COLO668 (cell line): Measurements from ENCODE around the gene UPF1.
"Not testable (repeated sequence)": the region's sequence is repeated elsewhere in the genome, so short reads cannot be mapped to it uniquely, and the experiment has no call there.

ENCODE experiments used
- DNase-seq: peaks from one replicate; lab custom pipeline; 2025; ENCODE audit not compliant: unreplicated experiment; lab: John Stamatoyannopoulos, UW

UPF1 gene

DNA sequence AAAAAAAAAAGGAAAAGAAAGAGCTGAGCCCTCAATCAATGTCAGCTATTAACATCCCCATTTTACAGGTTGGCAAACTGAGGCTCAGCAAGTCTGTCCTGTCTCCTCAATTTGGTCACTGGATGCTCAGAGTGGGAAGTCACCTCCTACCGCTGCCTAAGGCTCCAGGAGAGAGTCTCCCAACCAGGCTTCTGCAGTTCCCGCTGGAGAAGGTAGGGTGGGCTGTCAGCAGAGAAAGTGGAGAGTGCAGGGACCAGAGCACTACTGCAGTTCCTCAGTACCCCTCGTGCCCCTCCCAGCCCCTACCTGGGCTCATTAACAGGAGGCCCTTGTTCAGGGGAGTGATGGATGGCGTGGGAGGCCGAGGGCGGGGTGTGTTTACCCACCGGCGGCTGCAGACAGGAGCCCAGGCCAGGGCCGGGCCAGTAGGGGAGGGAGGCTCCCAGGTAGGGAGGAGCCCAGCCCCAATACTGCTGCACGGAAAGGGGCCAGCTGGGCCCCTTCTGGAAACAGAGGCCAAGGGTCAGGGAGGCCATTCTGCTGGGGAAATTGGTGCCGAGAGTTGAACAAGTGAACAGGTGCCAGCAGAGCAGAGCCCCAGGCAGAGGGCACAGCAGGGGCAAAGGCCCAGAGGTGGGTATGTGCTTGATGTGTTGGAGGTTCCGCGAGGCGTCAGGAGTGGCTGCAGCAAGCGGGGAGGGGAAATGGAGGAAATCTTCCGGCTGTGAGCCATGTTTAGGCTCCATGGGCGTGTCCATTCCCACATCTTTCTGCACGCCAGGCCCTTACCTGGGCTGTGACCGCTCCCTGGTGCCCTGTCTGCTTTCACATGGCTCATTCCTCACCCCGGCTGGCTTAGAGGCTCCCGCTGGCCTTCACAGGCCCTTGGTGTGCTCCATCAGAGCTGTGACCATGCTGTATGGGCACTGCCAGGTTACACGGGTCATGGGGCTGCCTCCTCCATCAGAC, 33.1 kb upstream of the UPF1 start:
- peak; percentile 66 for DNase-seq

DNA sequence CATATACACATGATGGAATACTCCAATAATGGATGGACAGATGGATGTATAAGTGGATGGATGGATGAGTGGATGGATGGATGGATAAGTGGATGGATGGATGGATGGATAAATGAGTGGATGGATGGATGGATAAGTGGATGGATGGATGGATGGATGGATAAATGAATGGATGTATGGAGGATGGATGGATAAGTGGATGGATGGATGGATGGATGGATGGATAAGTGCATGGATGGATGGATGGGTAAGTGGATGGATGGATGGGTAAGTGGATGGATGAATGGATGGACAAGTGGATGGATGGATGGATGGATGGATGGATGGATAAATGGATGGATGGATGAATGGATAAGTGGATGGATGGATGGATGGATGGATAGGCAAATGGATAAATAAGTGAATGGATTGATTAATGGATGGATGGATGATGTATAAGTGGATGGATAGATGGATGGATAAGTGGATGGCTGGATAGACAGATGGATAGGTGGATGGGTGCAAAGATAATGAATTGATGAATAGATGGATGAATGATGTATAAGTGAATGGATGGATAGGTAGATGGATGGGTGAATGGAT, 32.3 kb upstream of the UPF1 start:
- DNase-seq, result no peak

DNA sequence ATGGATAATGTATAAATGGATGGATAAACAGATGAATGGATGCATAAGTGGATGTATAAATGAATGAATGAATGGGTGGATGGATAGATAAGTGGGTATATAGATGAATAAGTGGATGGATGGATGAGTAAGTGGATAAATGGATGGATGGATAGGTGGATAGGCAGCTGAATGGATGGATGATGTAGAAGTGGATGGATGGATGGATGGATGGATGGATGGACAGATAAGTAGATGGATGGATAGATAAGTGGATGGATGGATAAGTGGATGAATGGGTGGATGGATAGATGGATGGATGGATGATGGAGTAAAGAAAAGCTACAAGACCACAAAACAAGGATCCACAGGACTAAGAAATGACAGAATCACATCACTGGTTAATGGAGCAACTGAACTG, 31.7 kb upstream of the UPF1 start:
- DNase-seq, result no peak

DNA sequence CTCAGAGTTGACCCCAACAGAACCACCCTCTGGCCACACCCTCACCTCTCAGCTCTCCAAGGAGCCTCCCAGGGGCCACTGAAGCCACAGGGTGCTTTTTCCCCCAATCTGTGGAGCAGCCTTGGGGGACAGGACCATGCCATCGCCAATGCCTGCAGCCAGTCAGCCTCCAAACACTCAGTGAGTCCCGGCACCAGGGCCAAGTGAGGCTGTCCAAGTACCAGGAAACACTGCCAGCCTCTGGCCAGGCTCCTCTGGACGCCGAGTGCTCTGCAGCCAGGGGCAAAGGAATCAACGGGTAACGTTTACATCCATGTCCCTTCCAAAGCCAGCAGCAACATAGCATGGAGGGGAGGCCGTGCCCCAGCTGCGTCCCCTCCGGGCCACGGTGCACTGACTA, 31.1 kb upstream of the UPF1 start:
- no peak for DNase-seq

DNA sequence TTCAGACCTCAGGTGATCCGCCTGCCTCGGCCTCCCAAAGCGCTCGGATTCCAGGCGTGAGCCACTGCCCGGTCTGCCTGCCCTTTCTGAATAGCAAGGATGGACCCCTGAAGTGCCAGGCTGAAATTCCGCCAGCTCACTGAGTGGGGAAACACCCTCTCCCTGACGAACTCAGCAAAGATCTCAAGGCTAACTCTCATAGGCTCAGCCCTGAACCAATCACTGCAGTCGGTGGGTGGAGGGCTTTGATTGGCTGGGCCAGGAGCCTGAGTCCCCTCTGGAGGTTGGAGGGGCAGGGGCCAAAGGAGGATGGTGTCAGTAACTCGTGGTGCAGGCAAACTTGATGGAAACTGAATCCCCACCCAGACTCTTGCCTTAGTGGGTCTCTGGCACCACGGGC, 29.4 kb upstream of the UPF1 start:
- DNase-seq, result no peak

DNA sequence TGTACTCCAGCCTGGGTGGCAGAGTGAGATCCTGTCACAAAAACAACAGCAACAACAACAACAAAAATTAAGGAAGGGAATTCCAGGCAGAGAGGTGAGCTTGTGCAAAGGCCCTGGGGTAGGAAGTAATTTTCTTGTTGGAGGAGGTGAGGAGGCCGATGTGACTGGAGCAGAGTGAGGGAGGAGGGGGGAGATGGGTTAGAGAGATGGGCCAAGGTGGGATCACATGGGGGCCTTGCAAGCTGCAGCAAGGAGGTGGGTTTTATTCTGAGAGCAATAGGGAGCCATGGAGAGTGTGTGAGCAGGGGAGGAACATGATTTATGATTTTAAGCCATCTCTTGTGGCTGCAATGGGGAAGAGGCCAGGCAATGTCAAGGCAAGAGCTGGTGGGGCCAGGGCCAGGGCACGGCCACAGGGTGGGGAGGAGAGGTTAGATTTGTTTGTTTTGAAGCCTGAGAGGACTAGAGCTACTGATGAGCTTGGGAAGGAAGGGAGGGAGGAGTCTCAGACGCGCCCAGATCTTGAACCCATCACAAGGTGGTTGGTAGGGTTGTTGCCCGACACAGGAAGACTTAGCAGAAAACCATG, 28.1 kb upstream of the UPF1 start:
- DNase-seq, result no peak

DNA sequence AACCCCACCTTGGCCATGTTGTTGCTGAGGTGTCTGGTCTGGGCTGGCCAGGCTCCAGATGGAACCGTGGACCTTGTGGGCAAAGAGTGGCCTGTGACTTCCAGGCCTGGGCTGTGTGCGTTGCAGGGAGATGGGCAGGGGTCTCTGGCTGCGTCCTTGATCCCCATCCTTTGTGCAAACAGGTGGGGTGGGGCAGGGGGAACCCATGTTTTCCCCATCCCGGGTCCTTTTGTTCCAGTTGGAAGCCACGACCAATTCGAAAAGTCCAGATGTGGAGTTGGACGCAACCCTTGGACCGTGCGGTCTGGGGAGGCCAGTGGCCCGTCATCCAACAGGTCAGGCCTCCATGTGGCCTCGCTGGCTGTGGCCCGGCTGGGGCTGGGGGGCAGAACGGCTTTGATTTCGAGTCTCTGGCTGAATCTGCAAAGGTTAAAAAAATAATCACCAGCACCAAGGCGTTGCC, 27.6 kb upstream of the UPF1 start:
- no peak for DNase-seq

DNA sequence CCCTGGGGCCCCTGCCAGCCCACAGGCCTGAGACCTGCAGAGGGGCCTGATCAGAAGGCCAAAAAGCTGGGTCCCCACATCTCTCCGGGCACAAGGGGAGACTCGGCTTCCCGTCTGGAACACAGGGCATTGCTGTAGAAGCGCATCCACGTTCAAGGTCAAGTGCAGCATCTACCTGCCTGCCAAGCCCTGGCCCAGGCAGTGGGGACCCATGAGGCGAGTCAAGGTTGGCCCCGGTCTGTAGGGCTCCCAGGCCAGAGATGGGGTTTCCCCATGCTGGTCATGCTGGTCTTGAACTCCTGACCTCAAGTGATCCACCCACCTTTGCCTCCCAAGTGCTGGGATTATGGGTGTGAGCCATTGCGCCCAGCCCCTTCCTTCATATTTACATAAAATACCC, 27.1 kb upstream of the UPF1 start:
- DNase-seq, result no peak

DNA sequence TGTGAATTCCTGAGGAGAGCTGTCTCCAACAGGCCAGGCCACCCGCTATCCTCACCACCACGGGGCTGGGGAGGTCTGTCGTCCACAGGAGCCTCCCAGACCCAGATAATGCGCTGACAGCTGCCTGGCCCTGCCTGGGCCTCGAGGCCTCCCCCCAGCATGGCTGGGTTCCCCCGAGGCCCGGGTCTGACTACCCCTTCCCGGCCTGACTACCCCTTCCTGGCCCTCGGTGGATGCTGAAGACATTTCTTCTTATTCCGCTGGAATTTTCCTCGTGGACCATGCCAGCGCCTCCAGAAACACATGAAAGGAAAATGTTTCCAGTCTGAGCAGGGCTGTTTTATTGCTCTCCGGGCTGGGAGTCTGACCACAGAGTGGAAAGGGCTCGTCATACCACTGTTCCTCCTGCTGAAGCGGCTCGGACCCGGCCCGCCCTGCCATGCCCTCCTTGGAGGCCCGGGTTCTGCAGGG, 23.9 kb upstream of the UPF1 start:
- DNase-seq, result no peak

DNA sequence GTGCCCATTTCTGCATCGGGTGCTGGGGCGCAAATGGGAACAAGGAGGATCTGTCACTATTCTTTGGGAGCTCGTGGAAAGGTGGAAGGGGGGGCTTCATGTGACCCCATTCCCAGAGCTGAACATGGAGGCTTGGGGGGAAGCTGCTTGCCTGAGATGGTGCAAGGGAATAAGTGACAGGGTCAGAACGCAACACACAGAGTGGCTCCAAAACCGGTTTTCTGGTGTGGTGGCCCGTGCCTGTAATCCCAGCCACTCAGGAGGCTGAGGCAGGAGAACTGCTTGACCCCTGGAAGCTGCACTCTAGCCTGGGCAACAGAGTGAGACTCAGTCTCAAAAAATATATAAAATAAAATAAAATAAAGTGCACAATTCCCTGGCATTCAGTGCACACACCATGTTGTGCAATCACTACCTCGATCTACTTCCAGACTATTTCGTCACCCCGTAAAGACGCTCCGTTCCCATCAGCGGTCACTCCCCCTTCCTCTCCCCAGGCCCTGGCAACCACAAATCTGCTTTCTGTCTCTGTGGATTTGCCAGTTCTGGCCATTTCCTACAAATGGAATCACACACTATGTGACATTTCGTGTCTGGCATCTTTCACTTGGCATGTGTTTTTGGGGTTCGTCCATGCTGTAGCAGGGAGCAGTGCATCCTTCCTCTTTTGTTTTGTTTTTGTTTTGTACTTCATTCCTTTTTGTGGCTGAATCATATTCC, 22.4 kb upstream of the UPF1 start:
- DNase-seq, result no peak

DNA sequence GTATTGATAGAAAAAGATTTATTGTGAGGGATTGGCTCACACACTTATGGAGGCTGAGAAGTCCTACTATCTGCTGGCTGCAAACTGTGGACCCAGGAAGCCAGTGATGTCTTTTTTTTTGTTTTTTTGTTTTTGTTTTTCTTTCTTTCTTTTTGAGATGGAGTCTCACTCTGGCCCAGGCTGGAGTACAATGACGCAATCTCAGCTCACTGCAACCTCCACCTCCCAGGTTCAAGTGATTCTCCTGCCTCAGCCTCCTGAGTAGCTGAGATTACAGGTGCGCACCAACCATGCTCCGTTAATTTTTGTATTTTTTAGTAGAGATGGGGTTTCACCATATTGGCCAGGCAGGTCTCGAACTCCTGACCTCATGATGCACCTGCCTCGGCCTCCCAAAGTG, 20.1 kb upstream of the UPF1 start:
- not testable (repeated sequence) for DNase-seq

DNA sequence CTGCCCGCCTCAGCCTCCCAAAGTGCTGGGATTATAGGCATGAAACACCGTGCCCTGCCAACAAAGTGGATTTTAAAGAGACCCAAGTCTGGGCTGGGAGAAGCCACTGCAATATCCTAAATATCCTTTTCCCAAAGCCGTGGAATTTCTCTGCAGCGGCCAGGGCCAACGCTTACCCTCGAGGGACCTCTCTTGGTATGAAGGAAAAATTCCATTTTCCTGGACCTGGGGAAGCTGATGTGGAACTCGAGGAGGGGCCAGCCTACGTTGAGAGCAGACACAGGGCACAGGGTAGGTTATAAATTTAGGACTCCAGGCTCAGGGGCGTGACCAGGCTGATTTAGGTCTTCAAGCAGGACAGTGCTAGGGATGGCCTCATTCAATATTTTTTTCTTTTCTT, 17.7 kb upstream of the UPF1 start:
- no peak for DNase-seq

DNA sequence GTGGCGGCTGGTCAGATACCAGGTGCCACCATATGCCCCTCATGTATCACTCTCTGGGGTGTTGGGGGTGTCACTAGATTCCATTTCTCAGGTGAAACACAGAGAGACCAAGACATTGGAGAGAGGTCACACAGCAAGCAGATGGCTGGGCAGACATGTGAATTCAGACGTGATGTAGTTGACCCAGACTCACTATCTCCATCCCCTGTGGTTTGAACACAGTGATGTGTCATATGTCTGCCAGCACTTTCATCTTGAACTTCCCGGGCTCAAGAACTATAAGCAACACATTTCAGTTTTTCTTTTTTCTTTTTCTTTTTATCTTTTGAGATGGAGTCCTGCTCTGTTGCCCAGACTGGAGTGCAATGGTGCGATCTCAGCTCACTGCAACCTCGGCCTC, 16.1 kb upstream of the UPF1 start:
- DNase-seq, result no peak

DNA sequence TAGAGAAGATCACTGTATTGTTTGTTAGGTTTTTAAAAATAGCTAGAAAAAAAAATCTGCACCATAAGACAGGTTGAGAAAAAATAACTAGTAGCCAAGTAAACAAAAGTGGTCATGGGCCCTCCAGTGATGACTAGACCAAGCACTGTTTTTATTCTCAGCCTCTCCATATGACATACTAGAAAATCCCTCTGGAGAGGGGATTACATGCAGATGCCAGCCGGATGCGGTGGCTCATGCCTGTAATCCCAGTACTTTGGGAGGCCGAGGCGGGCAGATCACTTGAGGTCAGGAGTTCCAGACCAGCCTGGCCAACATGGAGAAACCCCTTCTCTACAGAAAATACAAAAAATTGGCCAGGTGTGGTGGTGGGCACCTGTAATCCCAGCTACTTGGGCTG, 15.1 kb upstream of the UPF1 start:
- not testable (repeated sequence) for DNase-seq

DNA sequence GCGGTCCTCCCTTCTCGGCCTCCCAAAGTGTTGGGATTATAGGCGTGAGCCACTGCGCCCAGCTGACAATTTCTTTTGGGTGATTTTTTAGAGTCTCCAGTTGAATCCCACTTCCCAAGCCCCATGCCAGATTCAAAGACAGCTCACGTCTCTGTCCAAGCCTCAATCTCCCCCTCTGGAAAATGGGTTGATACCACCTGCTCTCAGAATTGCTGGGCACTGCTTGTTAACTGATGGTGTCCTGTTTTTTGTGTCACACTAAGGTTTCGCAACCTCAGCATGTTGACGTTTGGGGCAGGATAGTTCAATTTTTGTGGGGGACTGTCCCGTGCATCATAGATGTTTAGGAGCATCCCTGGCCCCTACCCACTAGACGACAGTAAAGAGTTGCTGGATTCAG, 14.2 kb upstream of the UPF1 start:
- no peak for DNase-seq

DNA sequence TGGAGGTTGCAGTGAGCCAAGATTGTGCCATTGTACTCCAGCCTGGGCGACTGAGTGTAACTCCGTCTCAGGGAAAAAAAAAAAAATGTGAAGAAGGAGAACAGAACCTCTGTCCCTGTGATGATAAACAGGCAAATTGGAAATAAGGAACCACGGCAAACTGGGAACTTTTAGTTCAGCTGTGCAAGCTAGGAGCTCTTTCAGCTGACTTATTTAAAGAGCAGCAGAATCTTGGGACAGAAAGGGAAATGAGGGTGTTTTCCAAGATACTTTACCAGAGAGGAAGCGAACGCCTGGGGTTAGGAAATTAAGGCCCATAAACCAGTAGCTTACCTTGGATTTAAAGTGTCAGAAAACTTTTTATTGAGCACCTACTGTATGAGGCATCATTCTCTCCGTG, 3.0 kb upstream of the UPF1 start:
- DNase-seq, result no peak

DNA sequence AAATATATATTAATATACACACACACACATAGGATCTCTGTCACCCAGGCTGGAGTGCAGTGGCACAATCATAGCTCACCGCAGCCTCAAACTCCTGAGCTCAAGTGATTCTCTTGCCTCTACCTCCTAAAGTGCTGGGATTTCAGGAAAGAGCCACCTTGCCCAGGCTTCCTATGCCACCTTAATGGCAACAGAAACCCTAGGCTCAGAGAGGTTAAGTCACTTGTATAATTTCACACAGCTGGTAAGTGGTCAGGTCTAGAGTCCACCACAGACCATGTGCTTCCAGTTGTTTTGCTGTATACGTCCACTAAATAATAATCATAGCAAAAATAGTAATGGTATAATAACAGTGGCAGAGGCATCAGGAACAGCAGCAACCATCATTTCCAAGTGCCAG, 1.3 kb upstream of the UPF1 start:
- DNase-seq, result no peak

DNA sequence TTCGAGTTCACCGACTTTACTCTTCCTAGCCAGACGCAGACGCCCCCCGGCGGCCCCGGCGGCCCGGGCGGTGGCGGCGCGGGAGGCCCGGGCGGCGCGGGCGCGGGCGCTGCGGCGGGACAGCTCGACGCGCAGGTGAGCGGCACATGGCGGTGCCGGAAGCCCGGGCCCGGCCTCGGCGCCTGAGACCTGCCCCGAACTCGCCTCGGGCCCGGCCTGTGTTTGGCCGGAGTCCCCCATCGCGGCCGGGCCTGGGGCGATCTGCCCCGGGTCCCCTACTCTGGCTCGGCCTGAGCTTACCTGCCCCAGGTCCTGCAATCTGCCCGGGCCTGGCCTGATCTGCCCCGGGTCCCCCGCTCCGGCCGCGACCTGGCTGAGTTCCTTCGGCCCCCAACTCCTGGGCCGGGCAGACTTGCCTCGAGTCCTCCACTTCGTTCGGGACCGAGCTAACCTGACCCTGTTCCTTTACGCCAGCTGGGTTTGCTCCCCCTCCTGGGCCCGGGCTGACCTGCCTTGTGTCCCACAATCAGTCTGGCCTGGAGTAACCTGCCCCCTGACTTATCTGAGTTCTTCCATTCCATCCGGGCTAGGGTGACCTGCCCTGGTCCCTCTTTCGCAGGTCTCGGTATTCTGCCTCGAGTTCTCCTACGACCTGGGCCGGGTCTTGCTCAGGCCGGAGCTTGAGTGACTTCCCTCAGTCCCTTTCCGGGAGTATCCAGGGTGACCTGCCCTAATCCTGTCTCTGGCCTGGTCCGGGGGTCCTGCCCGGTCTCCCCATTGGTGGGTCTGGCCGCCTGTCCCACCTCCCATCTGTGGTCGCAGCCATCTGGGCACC, 764 bp downstream of the UPF1 start:
- DNase-seq, result peak; percentile 61

DNA sequence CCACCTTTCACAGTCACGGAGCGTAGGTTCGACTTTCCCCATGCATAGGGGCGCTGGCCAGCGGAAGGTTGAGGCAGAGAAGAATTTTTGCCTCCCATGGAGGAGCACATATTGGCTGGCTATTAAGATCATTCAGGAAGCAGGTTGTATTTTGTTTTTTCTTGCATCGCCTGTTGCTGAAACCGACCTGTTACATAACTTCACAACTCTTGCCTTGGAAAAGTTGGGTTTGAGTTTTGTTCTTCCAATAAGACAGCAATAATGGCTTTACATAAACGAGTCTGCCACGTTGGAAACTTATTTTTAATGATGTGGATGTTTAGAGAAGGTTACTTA, 1.4 kb downstream of the UPF1 start:
- no peak for DNase-seq

DNA sequence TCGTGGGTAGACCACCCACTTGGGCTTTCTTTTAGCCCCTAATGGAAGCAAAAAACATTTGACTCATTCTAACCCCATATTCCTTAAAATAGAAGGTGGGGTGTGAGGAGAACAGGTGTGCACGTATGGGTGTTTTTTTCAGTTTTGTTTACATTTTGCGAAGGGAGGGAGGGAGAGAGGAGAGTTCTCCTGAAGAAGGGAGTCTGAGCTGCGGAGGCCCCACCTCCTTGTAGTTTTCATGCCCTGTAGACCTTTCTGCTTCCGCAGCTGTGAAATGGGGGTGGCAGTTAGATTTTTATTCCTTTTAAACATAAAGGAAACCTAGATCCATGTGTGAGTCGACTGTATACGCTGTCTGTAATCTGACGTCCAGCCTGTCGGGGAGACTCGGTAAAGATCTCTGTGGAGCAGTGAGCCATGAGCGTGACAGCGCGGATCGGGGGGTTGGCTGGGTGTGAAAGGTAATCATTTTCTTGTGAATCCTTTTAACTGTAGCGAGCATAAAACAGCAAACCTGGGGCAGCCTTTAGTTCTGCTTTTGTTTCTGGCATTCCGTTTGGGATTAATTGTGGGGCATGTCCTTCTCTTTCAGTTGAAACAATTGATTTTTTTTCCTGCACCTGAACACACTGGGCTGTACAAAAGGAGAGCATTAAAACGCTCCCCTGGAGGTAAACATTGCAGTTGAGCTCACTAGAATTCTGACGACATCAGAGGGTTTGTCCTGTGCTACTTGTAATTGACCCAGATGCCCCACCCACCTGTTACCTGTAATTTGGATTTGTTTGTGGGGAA, 2.3 kb downstream of the UPF1 start:
- DNase-seq, result peak; percentile 36
